Neural cell (in vitro differentiated cells): ENCODE results near the gene LEP. TPM values are rescaled to one million over a fixed set of nuclear protein-coding genes. Genes with fewer than 3 reads are reported as not detected.

Experiments used
- H2AFZ ChIP-seq: fragments of 200-600, 300-800 bp; sonication (generic), shearing (Covaris generic); 2 replicates; pipeline ENCODE4 v1.6.0; 2014; ENCODE audit warnings: low read depth, mild to moderate bottlenecking, antibody characterized with exemption, low read length, moderate library complexity
- H3F3A ChIP-seq: fragments of 200-600 bp; shearing (Covaris generic); 2 replicates; pipeline ENCODE4 v1.6.1; 2016; ENCODE audit warnings: mild to moderate bottlenecking, moderate library complexity, mixed read lengths, antibody characterized with exemption, low read length; ENCODE audit not compliant: insufficient read depth, poor library complexity, severe bottlenecking
- H3K27ac ChIP-seq: fragments of 200-600, 300-800 bp; sonication (generic), shearing (Covaris generic); 2 replicates; pipeline ENCODE4 v1.5.1; 2014; ENCODE audit warnings: mild to moderate bottlenecking, low read length, moderate library complexity
- H3K27me3 ChIP-seq: fragments of 300-800, 200-600 bp; sonication (generic), shearing (Covaris generic); 2 replicates; pipeline ENCODE4 v1.6.0; 2014; ENCODE audit warnings: mild to moderate bottlenecking, low read depth, low read length, moderate library complexity; ENCODE audit not compliant: insufficient read depth
- H3K36me3 ChIP-seq: fragments of 300-800, 200-600 bp; sonication (generic), shearing (Covaris generic); 2 replicates; pipeline ENCODE4 v1.5.1; 2014; ENCODE audit warnings: mild to moderate bottlenecking, antibody characterized with exemption, low read length, moderate library complexity; ENCODE audit not compliant: insufficient read depth
- H3K4me2 ChIP-seq: fragments of 300-800, 200-600 bp; sonication (generic), shearing (Covaris generic); 2 replicates; pipeline ENCODE4 v1.6.0; 2014; ENCODE audit warnings: mild to moderate bottlenecking, low read length
- H3K4me3 ChIP-seq: fragments of 300-800, 200-600 bp; sonication (generic), shearing (Covaris generic); 2 replicates; pipeline ENCODE4 v1.5.1; 2014; ENCODE audit warnings: mild to moderate bottlenecking, low read length, moderate library complexity
- H3K79me2 ChIP-seq: fragments of 200-600 bp; shearing (Covaris generic); replicated peaks from 2 replicates; pipeline ENCODE4 v1.6.0; 2014; ENCODE audit warnings: mild to moderate bottlenecking, low read length, moderate library complexity; ENCODE audit not compliant: insufficient read depth
- H3K9ac ChIP-seq: fragments of 300-800, 200-600 bp; sonication (generic), shearing (Covaris generic); 2 replicates; pipeline ENCODE4 v1.6.1; 2016; ENCODE audit warnings: mild to moderate bottlenecking, low read length, mixed read lengths
- H3K9me2 ChIP-seq: fragments of 200-600 bp; shearing (Covaris generic); 2 replicates; pipeline ENCODE4 v1.6.1; 2016; ENCODE audit warnings: mild to moderate bottlenecking, low read length, mixed read lengths; ENCODE audit not compliant: insufficient read depth
- H3K9me3 ChIP-seq: fragments of 200-600, 300-800 bp; sonication (generic), shearing (Covaris generic); 2 replicates; pipeline ENCODE4 v1.6.1; 2016; ENCODE audit warnings: mild to moderate bottlenecking, mixed run types, low read length, moderate library complexity, mixed read lengths
- H4K20me1 ChIP-seq: fragments of 200-600 bp; shearing (Covaris generic); 2 replicates; pipeline ENCODE4 v1.6.1; 2016; ENCODE audit warnings: mild to moderate bottlenecking, mixed run types; ENCODE audit not compliant: insufficient read depth
- EP300 ChIP-seq: fragments of 450-650 bp; conservative IDR thresholded peaks from 2 replicates; pipeline ENCODE4 v1.6.1; 2014; ENCODE audit warnings: antibody characterized with exemption, mild to moderate bottlenecking, moderate library complexity; ENCODE audit not compliant: poor library complexity, severe bottlenecking
- EZH2 ChIP-seq: fragments of 200-600, 300-800 bp; shearing (Covaris generic), sonication (generic); IDR thresholded peaks from 2 replicates; pipeline ENCODE4 v1.6.1; 2014; ENCODE audit warnings: antibody characterized with exemption, low read length, borderline replicate concordance, mild to moderate bottlenecking; ENCODE audit not compliant: insufficient read depth, poor library complexity, severe bottlenecking
- MXI1 ChIP-seq: fragments of 450-650 bp; conservative IDR thresholded peaks from 2 replicates; pipeline ENCODE4 v1.6.1; 2014; ENCODE audit warnings: antibody characterized with exemption, mild to moderate bottlenecking; ENCODE audit not compliant: poor library complexity, severe bottlenecking
- POLR2AphosphoS5 ChIP-seq: IDR thresholded peaks from 2 replicates; pipeline ENCODE4 v1.6.1; 2012
- RAD21 ChIP-seq: fragments of 450-650 bp; conservative IDR thresholded peaks from 2 replicates; pipeline ENCODE4 v1.6.1; 2014; ENCODE audit warnings: antibody characterized with exemption, mild to moderate bottlenecking, moderate library complexity
- SMC3 ChIP-seq: fragments of 450-650 bp; conservative IDR thresholded peaks from 2 replicates; pipeline ENCODE4 v1.6.1; 2014; ENCODE audit warnings: antibody characterized with exemption, mild to moderate bottlenecking, moderate library complexity; ENCODE audit not compliant: poor library complexity
- TAF1 ChIP-seq: IDR thresholded peaks from 2 replicates; pipeline ENCODE4 v1.6.1; 2012; ENCODE audit warnings: low read depth
- polyA plus RNA-seq: library from polyadenylated mRNA; depleted of rRNA; stranded (reverse); fragments of >200 nt; gene quantifications from 2 replicates; pipeline ENCODE4 v1.2.3, GENCODE V29; 2014
- small RNA-seq, 3 experiments: library from RNA; depleted of rRNA; stranded (forward); fragments of <200 nt; gene quantifications; one replicate each; pipeline ENCODE3, GENCODE V24; 2012
- TF ChIP-seq, protein P1 (sequence below): fragments of 450-650 bp; IDR thresholded peaks from 2 replicates; pipeline ENCODE4 v1.5.1; 2014; ENCODE audit warnings: antibody characterized with exemption, mild to moderate bottlenecking, moderate library complexity; ENCODE audit not compliant: poor library complexity, severe bottlenecking
- TF ChIP-seq, protein P2 (sequence below): IDR thresholded peaks from 2 replicates; pipeline ENCODE4 v1.6.1; 2012; ENCODE audit warnings: borderline replicate concordance

Gene LEP
- polyA plus RNA-seq, 1 donor from 2014 or later, result not detected

- no peaks in the 10 kb centered on the region for H3K36me3 ChIP-seq
- no peaks in the 10 kb centered on the region for H3K9me2 ChIP-seq
- H2AFZ ChIP-seq, result no peak overlapping the region
- H3K4me2 ChIP-seq, result no peak overlapping the region
- no peaks in the 10 kb centered on the region for H4K20me1 ChIP-seq
- no peak overlapping the region for H3K27ac ChIP-seq
- H3K9ac ChIP-seq, result no peak overlapping the region
- H3K4me3 ChIP-seq, result no peak overlapping the region
- no peaks in the 10 kb centered on the region for H3K79me2 ChIP-seq
- TF ChIP-seq EZH2 (no peak), EP300 (no peak), RAD21 (no peak), MXI1 (no peak), TAF1 (no peak), SMC3 (no peak), POLR2AphosphoS5 (no peak)
- TF ChIP-seq, protein P1, sequence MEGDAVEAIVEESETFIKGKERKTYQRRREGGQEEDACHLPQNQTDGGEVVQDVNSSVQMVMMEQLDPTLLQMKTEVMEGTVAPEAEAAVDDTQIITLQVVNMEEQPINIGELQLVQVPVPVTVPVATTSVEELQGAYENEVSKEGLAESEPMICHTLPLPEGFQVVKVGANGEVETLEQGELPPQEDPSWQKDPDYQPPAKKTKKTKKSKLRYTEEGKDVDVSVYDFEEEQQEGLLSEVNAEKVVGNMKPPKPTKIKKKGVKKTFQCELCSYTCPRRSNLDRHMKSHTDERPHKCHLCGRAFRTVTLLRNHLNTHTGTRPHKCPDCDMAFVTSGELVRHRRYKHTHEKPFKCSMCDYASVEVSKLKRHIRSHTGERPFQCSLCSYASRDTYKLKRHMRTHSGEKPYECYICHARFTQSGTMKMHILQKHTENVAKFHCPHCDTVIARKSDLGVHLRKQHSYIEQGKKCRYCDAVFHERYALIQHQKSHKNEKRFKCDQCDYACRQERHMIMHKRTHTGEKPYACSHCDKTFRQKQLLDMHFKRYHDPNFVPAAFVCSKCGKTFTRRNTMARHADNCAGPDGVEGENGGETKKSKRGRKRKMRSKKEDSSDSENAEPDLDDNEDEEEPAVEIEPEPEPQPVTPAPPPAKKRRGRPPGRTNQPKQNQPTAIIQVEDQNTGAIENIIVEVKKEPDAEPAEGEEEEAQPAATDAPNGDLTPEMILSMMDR, result no peak
- TF ChIP-seq, protein P2, sequence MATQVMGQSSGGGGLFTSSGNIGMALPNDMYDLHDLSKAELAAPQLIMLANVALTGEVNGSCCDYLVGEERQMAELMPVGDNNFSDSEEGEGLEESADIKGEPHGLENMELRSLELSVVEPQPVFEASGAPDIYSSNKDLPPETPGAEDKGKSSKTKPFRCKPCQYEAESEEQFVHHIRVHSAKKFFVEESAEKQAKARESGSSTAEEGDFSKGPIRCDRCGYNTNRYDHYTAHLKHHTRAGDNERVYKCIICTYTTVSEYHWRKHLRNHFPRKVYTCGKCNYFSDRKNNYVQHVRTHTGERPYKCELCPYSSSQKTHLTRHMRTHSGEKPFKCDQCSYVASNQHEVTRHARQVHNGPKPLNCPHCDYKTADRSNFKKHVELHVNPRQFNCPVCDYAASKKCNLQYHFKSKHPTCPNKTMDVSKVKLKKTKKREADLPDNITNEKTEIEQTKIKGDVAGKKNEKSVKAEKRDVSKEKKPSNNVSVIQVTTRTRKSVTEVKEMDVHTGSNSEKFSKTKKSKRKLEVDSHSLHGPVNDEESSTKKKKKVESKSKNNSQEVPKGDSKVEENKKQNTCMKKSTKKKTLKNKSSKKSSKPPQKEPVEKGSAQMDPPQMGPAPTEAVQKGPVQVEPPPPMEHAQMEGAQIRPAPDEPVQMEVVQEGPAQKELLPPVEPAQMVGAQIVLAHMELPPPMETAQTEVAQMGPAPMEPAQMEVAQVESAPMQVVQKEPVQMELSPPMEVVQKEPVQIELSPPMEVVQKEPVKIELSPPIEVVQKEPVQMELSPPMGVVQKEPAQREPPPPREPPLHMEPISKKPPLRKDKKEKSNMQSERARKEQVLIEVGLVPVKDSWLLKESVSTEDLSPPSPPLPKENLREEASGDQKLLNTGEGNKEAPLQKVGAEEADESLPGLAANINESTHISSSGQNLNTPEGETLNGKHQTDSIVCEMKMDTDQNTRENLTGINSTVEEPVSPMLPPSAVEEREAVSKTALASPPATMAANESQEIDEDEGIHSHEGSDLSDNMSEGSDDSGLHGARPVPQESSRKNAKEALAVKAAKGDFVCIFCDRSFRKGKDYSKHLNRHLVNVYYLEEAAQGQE, result no peak
- no peaks in the 10 kb centered on the region for H3F3A ChIP-seq
- no peaks in the 10 kb centered on the region for H3K27me3 ChIP-seq
- H3K9me3 ChIP-seq, result no peaks in the 10 kb centered on the region
Observed at GRCh38 chr7:128307061-128307460, 66.0 kb downstream of the LEP start.

Small RNAs within 50 kb of the gene (small RNA-seq; reads per million reads assigned to genes)
- 0 to 0.56 (median 0.49) reads per million in 3 experiments for gene MIR129-1

Other genes with a start within 250 kb of the LEP start
- gene LRRC4, start 209.8 kb upstream of the LEP start, polyA plus RNA-seq, result 15.7 and 15.8 TPM in 2 replicates
- 18.9 and 33.8 TPM in 2 replicates for gene RBM28, start 102.6 kb downstream of the LEP start, polyA plus RNA-seq
- gene PRRT4, start 120.4 kb downstream of the LEP start, polyA plus RNA-seq, result 32.5 and 34.4 TPM in 2 replicates
- 49.5 and 49.7 TPM in 2 replicates for gene IMPDH1, start 168.7 kb downstream of the LEP start, polyA plus RNA-seq
- 16.6 and 26.0 TPM in 2 replicates for gene HILPDA, start 214.6 kb downstream of the LEP start, polyA plus RNA-seq
- 43.0 and 45.5 TPM in 2 replicates for gene METTL2B, start 235.5 kb downstream of the LEP start, polyA plus RNA-seq